Nephron progenitor cell (in vitro differentiated cells): ENCODE data around the gene HOXB7.

Source experiments
- DNase-seq: peaks from one replicate; pipeline ENCODE4 v3.0.0; 2021
- H3K27ac Mint-ChIP-seq: 2 replicates; pipeline ENCODE4 v1.8.0; 2021; ENCODE audit warnings: mild to moderate bottlenecking, moderate library complexity, mixed read lengths
- H3K27me3 Mint-ChIP-seq: 2 replicates; pipeline ENCODE4 v1.8.0; 2021; ENCODE audit warnings: mild to moderate bottlenecking, low read depth, mixed read lengths; ENCODE audit not compliant: poor library complexity
- H3K36me3 Mint-ChIP-seq: 2 replicates; pipeline ENCODE4 v1.8.0; 2021; ENCODE audit warnings: low read depth, mixed read lengths
- H3K4me1 Mint-ChIP-seq: 2 replicates; pipeline ENCODE4 v1.8.0; 2021; ENCODE audit warnings: mixed read lengths
- H3K4me3 Mint-ChIP-seq: 2 replicates; pipeline ENCODE4 v1.8.0; 2021; ENCODE audit warnings: mild to moderate bottlenecking, moderate library complexity, mixed read lengths
- H3K9me3 Mint-ChIP-seq: 2 replicates; pipeline ENCODE4 v1.8.0; 2021; ENCODE audit warnings: mild to moderate bottlenecking, moderate library complexity, mixed read lengths
- TF ChIP-seq, protein P1 (sequence below): fragments of 200-600 bp; sonication (generic); IDR thresholded peaks from 2 replicates; pipeline ENCODE4 v1.5.0; 2021; ENCODE audit warnings: antibody characterized with exemption

The HOXB7 gene

DNA sequence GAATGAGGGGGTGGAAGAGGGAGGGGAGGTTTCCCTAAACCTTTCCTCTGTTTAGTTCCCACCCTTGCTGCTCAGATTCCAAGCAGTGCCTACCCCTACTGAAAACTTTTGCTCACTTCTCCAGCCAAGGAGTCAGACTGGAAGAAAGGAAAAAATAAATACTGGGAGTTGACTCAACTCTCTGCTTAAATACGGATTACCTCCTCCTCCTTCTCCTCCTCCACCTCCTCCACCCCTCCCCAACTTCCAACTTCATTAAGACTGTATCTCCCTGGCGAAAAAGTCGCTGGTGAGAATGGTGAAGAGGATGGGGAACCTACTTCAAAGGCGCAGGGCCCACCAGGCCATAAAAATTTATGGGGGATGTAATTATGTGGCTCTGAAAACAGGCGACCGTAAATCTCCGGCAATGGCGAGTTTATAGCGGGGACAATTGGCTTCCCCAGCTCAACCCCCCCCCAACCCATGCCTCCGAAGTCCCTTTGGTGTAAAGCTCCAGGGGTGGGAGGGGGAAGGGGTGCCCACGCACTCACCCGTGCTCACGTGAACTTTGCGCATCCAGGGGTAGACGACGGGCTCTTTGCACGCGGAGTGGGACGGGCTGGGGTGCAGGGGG is 33.4 kb downstream of the HOXB7 start:
- Mint-ChIP-seq H3K4me1 (peaks cover 39% of the 10 kb centered on the region), H3K27ac (peak overlapping the region; percentile 100), H3K4me3 (peak overlapping the region; percentile 91), H3K27me3 (peaks cover 3% of the 10 kb centered on the region), H3K36me3 (peaks cover 69% of the 10 kb centered on the region), H3K9me3 (no peaks in the 10 kb centered on the region)
- DNase-seq, result peak; percentile 85
- TF ChIP-seq, protein P1, sequence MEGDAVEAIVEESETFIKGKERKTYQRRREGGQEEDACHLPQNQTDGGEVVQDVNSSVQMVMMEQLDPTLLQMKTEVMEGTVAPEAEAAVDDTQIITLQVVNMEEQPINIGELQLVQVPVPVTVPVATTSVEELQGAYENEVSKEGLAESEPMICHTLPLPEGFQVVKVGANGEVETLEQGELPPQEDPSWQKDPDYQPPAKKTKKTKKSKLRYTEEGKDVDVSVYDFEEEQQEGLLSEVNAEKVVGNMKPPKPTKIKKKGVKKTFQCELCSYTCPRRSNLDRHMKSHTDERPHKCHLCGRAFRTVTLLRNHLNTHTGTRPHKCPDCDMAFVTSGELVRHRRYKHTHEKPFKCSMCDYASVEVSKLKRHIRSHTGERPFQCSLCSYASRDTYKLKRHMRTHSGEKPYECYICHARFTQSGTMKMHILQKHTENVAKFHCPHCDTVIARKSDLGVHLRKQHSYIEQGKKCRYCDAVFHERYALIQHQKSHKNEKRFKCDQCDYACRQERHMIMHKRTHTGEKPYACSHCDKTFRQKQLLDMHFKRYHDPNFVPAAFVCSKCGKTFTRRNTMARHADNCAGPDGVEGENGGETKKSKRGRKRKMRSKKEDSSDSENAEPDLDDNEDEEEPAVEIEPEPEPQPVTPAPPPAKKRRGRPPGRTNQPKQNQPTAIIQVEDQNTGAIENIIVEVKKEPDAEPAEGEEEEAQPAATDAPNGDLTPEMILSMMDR, result no peak

GRCh38 chr17:48576479-48577309 is 34.1 kb downstream of the HOXB7 start:
- H3K4me3 Mint-ChIP-seq, result peak overlapping the region; percentile 91

GRCh38 chr17:48575673-48576478 is 34.9 kb downstream of the HOXB7 start:
- no peak overlapping the region for H3K27ac Mint-ChIP-seq
- peaks cover 65% of the 10 kb centered on the region for H3K36me3 Mint-ChIP-seq
- H3K9me3 Mint-ChIP-seq, result no peaks in the 10 kb centered on the region
- peaks cover 3% of the 10 kb centered on the region for H3K27me3 Mint-ChIP-seq
- DNase-seq, result no peak
- H3K4me3 Mint-ChIP-seq, result no peak overlapping the region
- TF ChIP-seq, protein P1, result no peak
- H3K4me1 Mint-ChIP-seq, result peaks cover 33% of the 10 kb centered on the region

More at GRCh38 chr17:48576479-48577309, 34.1 kb downstream of the HOXB7 start:
- Mint-ChIP-seq H3K4me1 (peaks cover 38% of the 10 kb centered on the region), H3K9me3 (no peaks in the 10 kb centered on the region), H3K36me3 (peaks cover 66% of the 10 kb centered on the region), H3K27me3 (peaks cover 3% of the 10 kb centered on the region), H3K27ac (peak overlapping the region; percentile 100)
- peak; percentile 71 for DNase-seq
- TF ChIP-seq, protein P1, result no peak

DNA sequence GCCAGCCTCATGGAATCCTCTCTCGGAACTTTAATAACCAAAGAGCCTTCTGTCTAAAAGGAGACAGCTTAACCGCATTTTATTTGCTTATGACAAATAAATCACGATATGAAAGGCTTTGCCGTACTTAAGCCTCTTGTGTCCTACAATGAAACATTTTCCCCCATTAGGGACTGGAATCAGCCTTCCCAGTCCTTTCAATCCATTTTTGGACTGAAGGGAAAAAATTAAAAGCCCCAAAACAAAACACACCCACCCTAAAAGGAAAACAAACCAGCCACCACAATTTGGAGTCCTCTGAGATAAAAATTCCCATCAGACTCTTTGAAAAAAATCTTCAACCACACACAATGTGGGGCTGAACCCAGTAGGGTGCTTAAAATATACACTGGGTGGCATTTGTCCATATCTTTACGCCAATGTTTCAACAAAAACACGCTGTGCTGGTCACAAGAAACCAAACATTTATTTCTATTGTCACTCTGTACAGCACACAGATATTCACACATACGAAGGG is 35.7 kb downstream of the HOXB7 start:
- Mint-ChIP-seq H3K9me3 (no peaks in the 10 kb centered on the region), H3K27ac (no peak overlapping the region), H3K4me3 (no peak overlapping the region), H3K4me1 (peaks cover 26% of the 10 kb centered on the region), H3K27me3 (peaks cover 3% of the 10 kb centered on the region), H3K36me3 (peaks cover 65% of the 10 kb centered on the region)
- TF ChIP-seq, protein P1, result no peak
- no peak for DNase-seq

DNA sequence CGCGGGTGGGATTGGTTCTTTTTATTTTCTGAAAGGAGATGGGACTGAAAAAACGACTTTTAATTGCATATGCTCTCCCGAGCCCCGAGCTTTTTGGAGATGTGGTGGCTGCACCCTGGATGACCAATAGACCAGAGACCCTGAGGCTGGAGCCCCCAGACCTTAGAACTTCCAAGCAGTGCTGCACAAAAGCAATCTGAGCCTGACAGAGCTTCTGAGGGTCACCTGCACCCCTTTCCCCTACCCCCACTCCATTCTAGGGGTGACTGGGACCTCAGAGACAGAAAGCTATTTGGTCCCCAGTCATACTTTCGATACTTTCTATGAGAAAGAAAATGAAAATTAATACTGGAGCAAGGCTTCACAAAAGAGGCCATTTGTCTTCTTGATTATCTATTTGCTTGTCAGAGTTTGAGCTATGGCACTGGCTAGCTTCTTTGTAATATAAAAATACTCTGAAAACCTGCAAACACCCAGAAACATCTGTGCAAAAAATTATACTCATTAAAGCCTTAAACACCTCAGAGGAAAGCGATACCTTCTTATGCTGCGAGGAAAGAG is 36.2 kb downstream of the HOXB7 start:
- TF ChIP-seq, protein P1, result no peak
- Mint-ChIP-seq H3K36me3 (peaks cover 62% of the 10 kb centered on the region), H3K4me1 (peaks cover 20% of the 10 kb centered on the region), H3K27me3 (peaks cover 3% of the 10 kb centered on the region), H3K9me3 (no peaks in the 10 kb centered on the region), H3K4me3 (no peak overlapping the region), H3K27ac (no peak overlapping the region)
- DNase-seq, result no peak
